HCT116 (cell line): ENCODE results near the gene NKX1-1.
"Not testable (repeated sequence)": the region's sequence is repeated elsewhere in the genome, so short reads cannot be mapped to it uniquely, and the experiment has no call there.

ENCODE experiments used
- CTCF ChIP-seq, 3 experiments: fragments of 200-600 bp in 1 of 3; sonication (generic) in 1 of 3; IDR thresholded peaks in 2 of 3; conservative IDR thresholded peaks in 1 of 3; 2 replicates each; pipeline ENCODE4 v1.5.1; 2012 to 2017; ENCODE audit warnings: low read depth in 2 of 3, low read length in 2 of 3, antibody characterized with exemption in 1 of 3, borderline replicate concordance in 1 of 3, control low read depth in 1 of 3, mild to moderate bottlenecking in 1 of 3, mixed read lengths in 1 of 3, mixed run types in 1 of 3, moderate library complexity in 1 of 3; ENCODE audit not compliant: insufficient read depth in 1 of 3
- EZH2 ChIP-seq: fragments of 200-600 bp; sonication (generic); IDR thresholded peaks from 2 replicates; pipeline ENCODE4 v1.6.1; 2017; ENCODE audit warnings: antibody characterized with exemption, mixed run types
- FOSL1 ChIP-seq: IDR thresholded peaks from 2 replicates; pipeline ENCODE4 v1.6.1; 2012; ENCODE audit warnings: low read depth
- POLR2A ChIP-seq: IDR thresholded peaks from 2 replicates; pipeline ENCODE4 v1.7.0; 2011; ENCODE audit warnings: borderline replicate concordance; ENCODE audit not compliant: insufficient read depth, insufficient read length; ENCODE audit errors: extremely low read depth
- POLR2AphosphoS5 ChIP-seq: IDR thresholded peaks from 2 replicates; pipeline ENCODE4 v1.6.1; 2011; ENCODE audit warnings: mild to moderate bottlenecking, low read depth, low read length, moderate library complexity
- SRF ChIP-seq: IDR thresholded peaks from 2 replicates; pipeline ENCODE4 v1.6.1; 2012; ENCODE audit warnings: low read depth
- ZNF274 ChIP-seq: fragments of 200-500 bp; sonication (Bioruptor generic); IDR thresholded peaks from 2 replicates; pipeline ENCODE4 v1.6.1; 2014; ENCODE audit warnings: mild to moderate bottlenecking, low read depth, low read length, inconsistent platforms

- TF ChIP-seq CTCF (IDR thresholded peaks at IDR 0.05 in 2 of 3, conservative IDR thresholded peaks at IDR 0.05 in 1 of 3; ENCODE audit: borderline replicate concordance in 1 of 3, insufficient read depth in 1 of 3, low read depth in 2 of 3, low read length in 2 of 3); POLR2A; EZH2; FOSL1; SRF; POLR2AphosphoS5; ZNF274: not testable (repeated sequence)
Measured at GRCh38 chr4:1443688-1444172, 37.5 kb upstream of the NKX1-1 start.
